ENCODE data around the gene LTC4S. TPM values are rescaled to one million over a fixed set of nuclear protein-coding genes. Genes with fewer than 3 reads are reported as not detected.

LTC4S gene
- total RNA-seq, 4 donors from 2014 or later = 1.7 to 12.6 (median 5.6) TPM

- Histone ChIP-seq H3K4me1 (peaks cover 34 to 45% of the 10 kb centered on the region in 2 donors), H3K4me3 (peak overlapping the region; percentile 89 to 97 (median 94)), H3K27ac (peak overlapping the region; percentile 95 to 100 (median 99)), H3K27me3 (no peaks in the 10 kb centered on the region), H3K9me3 (no peaks in the 10 kb centered on the region), H3K36me3 (peaks cover 0 to 13% of the 10 kb centered on the region in 2 donors)
- TF ChIP-seq CTCF (IDR thresholded peaks at IDR 0.05 in 4 of 5, conservative IDR thresholded peaks at IDR 0.05 in 1 of 5) = no peak
- no peak for TF ChIP-seq POLR2A (IDR thresholded peaks at IDR 0.05)
- in situ Hi-C loops (cut with MboI; ENCODE audit: low sequenced_read_pairs in 4 of 4) (no loop called here), intact Hi-C loops (cut with DNase I; ENCODE audit: low total_unique reads) (loop anchor here (1.0 to 5.0 kb wide), 3 partner anchors 12 to 141 kb away; partner anchors contain the start of gene MGAT4B)
- no peak for ATAC-seq
- DNase-seq = peak in 1 of 2 donors; percentile 9
Observed at GRCh38 chr5:179817890-179818745, 24.3 kb downstream of the LTC4S start.

GRCh38 chr5:179818746-179819295 is 25.0 kb downstream of the LTC4S start:
- H3K27me3 ChIP-seq = no peaks in the 10 kb centered on the region
- peaks cover 0 to 19% of the 10 kb centered on the region in 2 donors for H3K36me3 ChIP-seq
- peak overlapping the region; percentile 95 to 100 (median 99) for H3K27ac ChIP-seq
- peak; percentile 96 to 98 for DNase-seq
- intact Hi-C loops (cut with DNase I; ENCODE audit: low total_unique reads) = loop anchor here (1.0 to 5.0 kb wide), 4 partner anchors 13 to 142 kb away; partner anchors contain the start of genes CANX and MGAT4B
- ATAC-seq = peak; percentile 49 to 53
- no peaks in the 10 kb centered on the region for H3K9me3 ChIP-seq
- peak overlapping the region; percentile 89 to 97 (median 94) for H3K4me3 ChIP-seq
- in situ Hi-C loops (cut with MboI; ENCODE audit: low sequenced_read_pairs in 4 of 4) = no loop called here
- H3K4me1 ChIP-seq = peaks cover 40 to 52% of the 10 kb centered on the region in 2 donors
- TF ChIP-seq CTCF (IDR thresholded peaks at IDR 0.05 in 4 of 5, conservative IDR thresholded peaks at IDR 0.05 in 1 of 5) (no peak), POLR2A (IDR thresholded peaks at IDR 0.05) (peak in 1 of 2 donors; percentile 84)

GRCh38 chr5:179819296-179820126 is 25.7 kb downstream of the LTC4S start:
- peak overlapping the region; percentile 89 to 97 (median 94) for H3K4me3 ChIP-seq
- in situ Hi-C loops (cut with MboI; ENCODE audit: low sequenced_read_pairs in 4 of 4) = no loop called here
- DNase-seq = peak; percentile 70 to 81
- H3K9me3 ChIP-seq = no peaks in the 10 kb centered on the region
- H3K4me1 ChIP-seq = peaks cover 47 to 59% of the 10 kb centered on the region in 2 donors
- intact Hi-C loops (cut with DNase I; ENCODE audit: low total_unique reads) = loop anchor here (1.0 to 5.0 kb wide), 4 partner anchors 21 to 196 kb away; partner anchors contain the start of genes CANX and HNRNPH1
- peaks cover 0 to 26% of the 10 kb centered on the region in 2 donors for H3K36me3 ChIP-seq
- TF ChIP-seq POLR2A (IDR thresholded peaks at IDR 0.05) (peak in 1 of 2 donors; percentile 8), CTCF (IDR thresholded peaks at IDR 0.05 in 4 of 5, conservative IDR thresholded peaks at IDR 0.05 in 1 of 5) (no peak)
- H3K27ac ChIP-seq = peak overlapping the region; percentile 95 to 100 (median 99)
- peak; percentile 28 to 42 for ATAC-seq
- H3K27me3 ChIP-seq = no peaks in the 10 kb centered on the region

GRCh38 chr5:179820127-179820482 is 26.3 kb downstream of the LTC4S start:
- H3K9me3 ChIP-seq = no peaks in the 10 kb centered on the region
- in situ Hi-C loops (cut with MboI; ENCODE audit: low sequenced_read_pairs in 4 of 4) = no loop called here
- H3K27me3 ChIP-seq = no peaks in the 10 kb centered on the region
- H3K4me1 ChIP-seq = peaks cover 51 to 65% of the 10 kb centered on the region in 2 donors
- peaks cover 0 to 32% of the 10 kb centered on the region in 2 donors for H3K36me3 ChIP-seq
- ATAC-seq = peak; percentile 7 to 8
- peak overlapping the region; percentile 95 to 100 (median 99) for H3K27ac ChIP-seq
- intact Hi-C loops (cut with DNase I; ENCODE audit: low total_unique reads) = loop anchor here (1.0 kb wide), 1 partner anchor 197 kb away; the partner anchor contains the start of gene HNRNPH1
- TF ChIP-seq POLR2A (IDR thresholded peaks at IDR 0.05) (no peak), CTCF (IDR thresholded peaks at IDR 0.05 in 4 of 5, conservative IDR thresholded peaks at IDR 0.05 in 1 of 5) (no peak)
- DNase-seq = no peak
- H3K4me3 ChIP-seq = peak overlapping the region; percentile 89 to 97 (median 94)
